Mammary epithelial cell (primary cell): Measurements from ENCODE around the gene CLMN.

Experiments used
- EZH2 ChIP-seq: IDR thresholded peaks from 2 replicates; pipeline ENCODE4 v1.6.1; 2012; ENCODE audit warnings: low read length, inconsistent platforms, borderline replicate concordance
- TF ChIP-seq, protein P1 (sequence below), 2 donors: IDR thresholded peaks in 1 of 2; conservative IDR thresholded peaks in 1 of 2; 2 replicates each; pipeline ENCODE4 v1.5.1; 2011 to 2012; ENCODE audit warnings: inconsistent platforms in 2 of 2, low read length in 2 of 2, mild to moderate bottlenecking in 2 of 2, control low read depth in 1 of 2, low read depth in 1 of 2; ENCODE audit not compliant: insufficient read depth in 1 of 2; ENCODE audit errors: extremely low read depth in 1 of 2

DNA sequence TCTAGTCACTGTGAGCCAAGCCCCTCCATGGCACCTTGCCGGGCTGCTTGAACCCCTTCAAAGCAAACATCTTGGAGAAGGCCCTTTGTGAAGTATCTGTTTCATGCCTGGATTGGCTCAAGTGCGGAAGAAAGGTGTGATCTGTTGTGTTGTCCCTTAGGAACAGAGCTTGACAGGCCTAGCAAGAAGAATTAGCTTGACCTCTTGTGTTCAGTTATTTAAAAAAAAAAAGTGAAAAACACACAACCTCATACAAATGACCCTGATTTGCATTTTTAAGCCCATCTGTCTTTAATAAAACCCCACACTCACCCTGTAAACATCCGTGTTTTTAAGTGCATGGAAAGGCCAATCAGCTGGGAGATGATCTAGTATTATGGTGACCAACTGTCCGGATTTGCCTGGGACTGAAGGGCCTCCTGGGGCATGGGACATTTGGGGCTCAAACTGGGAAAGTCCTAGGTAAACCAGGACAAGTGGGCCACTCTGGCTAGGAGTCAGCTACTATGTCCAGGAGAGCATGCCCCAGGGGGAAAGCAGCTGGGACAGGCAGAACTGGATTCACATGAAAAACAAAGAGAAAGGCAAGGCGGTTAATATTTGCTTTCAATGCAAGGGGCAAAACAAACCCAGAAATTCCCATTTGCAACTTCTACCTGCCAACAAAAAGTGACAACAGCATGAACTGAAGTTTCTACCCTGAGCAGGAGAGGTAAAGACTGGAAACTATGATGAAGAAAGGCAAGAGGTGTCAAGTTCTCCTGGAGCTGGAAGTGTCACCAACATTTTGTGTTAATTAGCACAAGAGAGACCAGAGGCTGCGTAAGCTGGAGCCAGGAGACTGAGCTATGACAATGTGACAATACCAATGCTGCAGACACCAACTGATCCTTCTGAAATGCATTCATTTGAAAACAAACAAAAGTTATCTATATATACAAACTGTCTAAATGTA, 78.6 kb downstream of the CLMN start:
- TF ChIP-seq, protein P1, sequence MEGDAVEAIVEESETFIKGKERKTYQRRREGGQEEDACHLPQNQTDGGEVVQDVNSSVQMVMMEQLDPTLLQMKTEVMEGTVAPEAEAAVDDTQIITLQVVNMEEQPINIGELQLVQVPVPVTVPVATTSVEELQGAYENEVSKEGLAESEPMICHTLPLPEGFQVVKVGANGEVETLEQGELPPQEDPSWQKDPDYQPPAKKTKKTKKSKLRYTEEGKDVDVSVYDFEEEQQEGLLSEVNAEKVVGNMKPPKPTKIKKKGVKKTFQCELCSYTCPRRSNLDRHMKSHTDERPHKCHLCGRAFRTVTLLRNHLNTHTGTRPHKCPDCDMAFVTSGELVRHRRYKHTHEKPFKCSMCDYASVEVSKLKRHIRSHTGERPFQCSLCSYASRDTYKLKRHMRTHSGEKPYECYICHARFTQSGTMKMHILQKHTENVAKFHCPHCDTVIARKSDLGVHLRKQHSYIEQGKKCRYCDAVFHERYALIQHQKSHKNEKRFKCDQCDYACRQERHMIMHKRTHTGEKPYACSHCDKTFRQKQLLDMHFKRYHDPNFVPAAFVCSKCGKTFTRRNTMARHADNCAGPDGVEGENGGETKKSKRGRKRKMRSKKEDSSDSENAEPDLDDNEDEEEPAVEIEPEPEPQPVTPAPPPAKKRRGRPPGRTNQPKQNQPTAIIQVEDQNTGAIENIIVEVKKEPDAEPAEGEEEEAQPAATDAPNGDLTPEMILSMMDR (conservative IDR thresholded peaks at IDR 0.05 in 1 of 2, IDR thresholded peaks at IDR 0.05 in 1 of 2; ENCODE audit: extremely low read depth in 1 of 2, insufficient read depth in 1 of 2, low read depth in 1 of 2, low read length in 2 of 2) = no peak
- no peak for TF ChIP-seq EZH2
